Karpas-422 (cell line): ENCODE data around the gene EVA1A. TPM values are rescaled to one million over a fixed set of nuclear protein-coding genes. Genes with fewer than 3 reads are reported as not detected.
A peak's percentile ranks its signal among the peaks of the same experiment; 100 is the strongest.
"Not testable (repeated sequence)": the region's sequence is repeated elsewhere in the genome, so short reads cannot be mapped to it uniquely, and the experiment has no call there.

Experiments used
- DNase-seq: peaks from one replicate; pipeline ENCODE4 v3.0.0-alpha.2; 2015
- H2AFZ ChIP-seq: fragments of 200-600 bp; sonication (generic); 2 replicates; pipeline ENCODE4 v1.6.1; 2014; ENCODE audit warnings: antibody characterized with exemption, low read length, mixed read lengths
- H3K27ac ChIP-seq: fragments of 200-600 bp; sonication (generic); 2 replicates; pipeline ENCODE4 v1.5.1; 2014; ENCODE audit warnings: mild to moderate bottlenecking, low read length, moderate library complexity
- H3K27me3 ChIP-seq: fragments of 200-600 bp; sonication (generic); 2 replicates; pipeline ENCODE4 v1.6.1; 2014; ENCODE audit warnings: low read length, mixed read lengths
- H3K36me3 ChIP-seq: fragments of 200-600 bp; sonication (generic); 2 replicates; pipeline ENCODE4 v1.6.1; 2014; ENCODE audit warnings: low read length, mixed read lengths; ENCODE audit not compliant: insufficient read depth
- H3K4me1 ChIP-seq: fragments of 200-600 bp; sonication (generic); 2 replicates; pipeline ENCODE4 v1.6.1; 2014; ENCODE audit warnings: mild to moderate bottlenecking, low read length, mixed read lengths
- H3K4me2 ChIP-seq: fragments of 200-600 bp; sonication (generic); 2 replicates; pipeline ENCODE4 v1.6.1; 2014; ENCODE audit warnings: low read length, low read depth, mild to moderate bottlenecking; ENCODE audit not compliant: poor library complexity, severe bottlenecking
- H3K4me3 ChIP-seq: fragments of 200-600 bp; sonication (generic); 2 replicates; pipeline ENCODE4 v1.5.1; 2014; ENCODE audit warnings: mild to moderate bottlenecking, antibody characterized with exemption, low read length, mixed read lengths
- H3K79me2 ChIP-seq: fragments of 200-600 bp; sonication (generic); 2 replicates; pipeline ENCODE4 v1.6.1; 2014; ENCODE audit warnings: mild to moderate bottlenecking, low read length, mixed read lengths
- H3K9ac ChIP-seq: fragments of 200-600 bp; sonication (generic); 2 replicates; pipeline ENCODE4 v1.6.0; 2014; ENCODE audit warnings: low read length
- H3K9me2 ChIP-seq: fragments of 200-600 bp; sonication (generic), shearing (Covaris generic); replicated peaks from 2 replicates; pipeline ENCODE4 v1.6.0; 2014; ENCODE audit warnings: mild to moderate bottlenecking, low read length, moderate library complexity; ENCODE audit not compliant: insufficient read depth
- H3K9me3 ChIP-seq: fragments of 300-700, 200-600 bp; sonication (generic); 2 replicates; pipeline ENCODE4 v1.6.1; 2014; ENCODE audit warnings: low read length, mixed read lengths
- H4K20me1 ChIP-seq: fragments of 200-600 bp; sonication (generic); 2 replicates; pipeline ENCODE4 v1.6.1; 2014; ENCODE audit warnings: mild to moderate bottlenecking, antibody characterized with exemption, low read length, low read depth; ENCODE audit not compliant: insufficient read depth
- total RNA-seq: library from RNA; depleted of rRNA; stranded (reverse); fragments of >200 nt; shearing (Covaris generic); gene quantifications from 2 replicates; pipeline ENCODE4 v1.2.3, GENCODE V29; 2014; ENCODE audit warnings: low replicate concordance

EVA1A gene
- total RNA-seq, 1 experiment from 2014 or later: not detected

GRCh38 chr2:75489721-75490120, 71.0 kb downstream of the EVA1A start:
- Histone ChIP-seq H3K27me3 (no peaks in the 10 kb centered on the region), H3K4me3 (no peak overlapping the region), H4K20me1 (no peaks in the 10 kb centered on the region), H3K79me2 (no peaks in the 10 kb centered on the region), H3K4me2 (no peak overlapping the region), H3K36me3 (no peaks in the 10 kb centered on the region), H2AFZ (no peak overlapping the region), H3K9me2 (no peaks in the 10 kb centered on the region), H3K9me3 (no peaks in the 10 kb centered on the region), H3K4me1 (no peaks in the 10 kb centered on the region), H3K9ac (no peak overlapping the region), H3K27ac (no peak overlapping the region)
- no peak for DNase-seq

GRCh38 chr2:75488157-75488556, 72.6 kb downstream of the EVA1A start:
- Histone ChIP-seq H3K4me2 (no peak overlapping the region), H3K9ac (no peak overlapping the region), H3K27me3 (no peaks in the 10 kb centered on the region), H4K20me1 (no peaks in the 10 kb centered on the region), H3K9me3 (no peaks in the 10 kb centered on the region), H2AFZ (no peak overlapping the region), H3K4me1 (no peaks in the 10 kb centered on the region), H3K36me3 (no peaks in the 10 kb centered on the region), H3K27ac (no peak overlapping the region), H3K9me2 (no peaks in the 10 kb centered on the region), H3K79me2 (no peaks in the 10 kb centered on the region), H3K4me3 (no peak overlapping the region)
- no peak for DNase-seq

GRCh38 chr2:75486735-75487134, 74.0 kb downstream of the EVA1A start:
- H3K4me2 ChIP-seq, H4K20me1 ChIP-seq, H3K36me3 ChIP-seq, H3K4me1 ChIP-seq, DNase-seq, H3K9me3 ChIP-seq, H3K27ac ChIP-seq, H2AFZ ChIP-seq, H3K9me2 ChIP-seq, H3K79me2 ChIP-seq, H3K4me3 ChIP-seq, H3K9ac ChIP-seq, H3K27me3 ChIP-seq: not testable (repeated sequence)

- H3K4me1 ChIP-seq: no peaks in the 10 kb centered on the region
- no peak overlapping the region for H3K9ac ChIP-seq
- no peaks in the 10 kb centered on the region for H3K9me2 ChIP-seq
- no peak for DNase-seq
- no peak overlapping the region for H3K4me3 ChIP-seq
- no peaks in the 10 kb centered on the region for H3K36me3 ChIP-seq
- no peaks in the 10 kb centered on the region for H4K20me1 ChIP-seq
- no peak overlapping the region for H3K27ac ChIP-seq
- H2AFZ ChIP-seq: no peak overlapping the region
- H3K9me3 ChIP-seq: no peaks in the 10 kb centered on the region
- H3K4me2 ChIP-seq: no peak overlapping the region
- no peaks in the 10 kb centered on the region for H3K79me2 ChIP-seq
- H3K27me3 ChIP-seq: no peaks in the 10 kb centered on the region
Measured at GRCh38 chr2:75484840-75485239, 75.9 kb downstream of the EVA1A start.

- Histone ChIP-seq H3K9me2 (no peaks in the 10 kb centered on the region), H3K9me3 (no peaks in the 10 kb centered on the region), H3K4me2 (no peak overlapping the region), H3K27ac (no peak overlapping the region), H3K9ac (no peak overlapping the region), H3K79me2 (no peaks in the 10 kb centered on the region), H4K20me1 (no peaks in the 10 kb centered on the region), H2AFZ (no peak overlapping the region), H3K4me1 (no peaks in the 10 kb centered on the region), H3K36me3 (no peaks in the 10 kb centered on the region), H3K4me3 (no peak overlapping the region), H3K27me3 (no peaks in the 10 kb centered on the region)
- no peak for DNase-seq
Measured at GRCh38 chr2:75483878-75484277, 76.9 kb downstream of the EVA1A start.

- H3K79me2 ChIP-seq: no peaks in the 10 kb centered on the region
- no peak overlapping the region for H3K9ac ChIP-seq
- H3K36me3 ChIP-seq: no peaks in the 10 kb centered on the region
- no peak overlapping the region for H3K4me3 ChIP-seq
- H3K9me2 ChIP-seq: no peaks in the 10 kb centered on the region
- no peak overlapping the region for H3K27ac ChIP-seq
- H3K27me3 ChIP-seq: no peaks in the 10 kb centered on the region
- H4K20me1 ChIP-seq: no peaks in the 10 kb centered on the region
- H2AFZ ChIP-seq: no peak overlapping the region
- no peak overlapping the region for H3K4me2 ChIP-seq
- no peaks in the 10 kb centered on the region for H3K4me1 ChIP-seq
- no peak for DNase-seq
- H3K9me3 ChIP-seq: no peaks in the 10 kb centered on the region
Measured at GRCh38 chr2:75482398-75482797, 78.3 kb downstream of the EVA1A start.

- Histone ChIP-seq H3K4me1 (no peaks in the 10 kb centered on the region), H3K79me2 (no peaks in the 10 kb centered on the region), H3K4me2 (no peak overlapping the region), H3K9me2 (no peaks in the 10 kb centered on the region), H3K4me3 (no peak overlapping the region), H3K36me3 (no peaks in the 10 kb centered on the region), H2AFZ (no peak overlapping the region), H3K9ac (no peak overlapping the region), H3K27ac (no peak overlapping the region), H3K27me3 (no peaks in the 10 kb centered on the region), H3K9me3 (no peaks in the 10 kb centered on the region), H4K20me1 (no peaks in the 10 kb centered on the region)
- peak; percentile 62 for DNase-seq
Measured at GRCh38 chr2:75480971-75481836, 79.5 kb downstream of the EVA1A start.

GRCh38 chr2:75477696-75478095, 83.0 kb downstream of the EVA1A start:
- H2AFZ ChIP-seq, H4K20me1 ChIP-seq, H3K9ac ChIP-seq, H3K4me2 ChIP-seq, H3K36me3 ChIP-seq, H3K9me3 ChIP-seq, H3K4me3 ChIP-seq, H3K79me2 ChIP-seq, H3K27ac ChIP-seq, H3K4me1 ChIP-seq, H3K9me2 ChIP-seq, DNase-seq, H3K27me3 ChIP-seq: not testable (repeated sequence)
